Measurements from ENCODE around the gene HNRNPA1L2. TPM values are rescaled to one million over a fixed set of nuclear protein-coding genes. Genes with fewer than 3 reads are reported as not detected.

The HNRNPA1L2 gene
- total and polyA plus RNA-seq, 9 of the 15 experiments (the other 6 are each of a cell fraction or from before 2014, with no cell fraction given), result 3.7 to 10.8 (median 6.8) TPM

DNA sequence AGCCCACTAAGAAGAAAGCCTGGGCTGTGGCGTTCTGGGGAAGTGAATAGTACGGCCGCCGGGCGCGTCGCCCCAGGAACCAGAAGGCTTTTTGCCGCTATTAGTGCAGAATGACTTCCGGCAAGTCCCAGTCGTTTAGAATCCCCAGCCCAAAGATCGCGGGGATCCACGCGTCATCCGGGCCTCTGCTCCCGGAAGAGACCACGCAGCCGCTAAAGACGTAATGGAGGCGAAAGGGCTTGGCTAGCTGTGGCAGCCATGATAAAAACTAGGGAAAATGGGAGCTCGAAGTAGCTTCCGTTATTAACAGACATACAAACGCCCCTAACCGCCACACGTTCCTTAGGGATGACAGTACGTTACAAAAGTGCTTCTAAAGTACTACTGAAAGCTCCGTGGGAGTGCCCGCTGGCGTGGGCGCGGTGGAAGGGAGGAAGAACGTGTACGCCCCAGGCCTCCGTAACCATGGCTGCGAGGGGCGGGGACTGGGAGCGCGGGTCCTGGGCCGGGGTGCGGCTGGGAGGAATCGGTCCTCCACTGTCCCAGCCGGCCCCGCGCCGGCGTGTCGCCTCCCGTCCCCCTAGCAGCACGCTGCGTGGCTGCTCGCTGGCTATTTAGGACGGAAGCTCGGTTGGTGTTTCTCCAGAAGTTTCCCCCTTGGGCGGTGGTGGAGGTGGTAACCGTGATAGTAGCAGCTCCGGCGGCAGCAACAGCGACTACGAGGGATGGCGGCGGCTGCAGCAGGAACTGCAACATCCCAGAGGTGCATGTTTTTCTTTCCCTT lies 10.2 kb downstream of the HNRNPA1L2 start, which contains the start of gene SUGT1 (continued):
- peak; percentile 36; the same call in 1 of the 2 replicates for TF ChIP-seq ZNF511 (CRISPR knock-in tag; IDR thresholded peaks at IDR 0.05)
- no peak for TF ChIP-seq SMARCA4 (IDR thresholded peaks at IDR 0.05)
- no peak for TF ChIP-seq ZNF785 (CRISPR knock-in tag; IDR thresholded peaks at IDR 0.05)
- peak; percentile 91 to 99 (median 96) for TF ChIP-seq ZBTB11 (CRISPR knock-in tag; IDR thresholded peaks at IDR 0.05)
- TF ChIP-seq CCNT2 (IDR thresholded peaks at IDR 0.05; ENCODE audit: borderline replicate concordance, extremely low read depth, insufficient read length, low read depth, low read length), result peak; percentile 50
- TF ChIP-seq MXI1 (IDR thresholded peaks at IDR 0.05; ENCODE audit: low read depth, low read length), result peak; percentile 55
- TF ChIP-seq NR2C1 (IDR thresholded peaks at IDR 0.05), result no peak; the same call in 1 of the 2 replicates
- no peak; the same call in none of the 2 replicates for TF ChIP-seq NR2C1 (tag; IDR thresholded peaks at IDR 0.05)
- 0 out of 4 replicates have a peak, but pooled peaks of 1 of the 2 experiments have one; percentile 38 for TF ChIP-seq MLLT1 (IDR thresholded peaks at IDR 0.05)
- peak; percentile 88 for TF ChIP-seq HNRNPLL (IDR thresholded peaks at IDR 0.05; ENCODE audit: low read depth, low read length, poor library complexity, severe bottlenecking)
- TF ChIP-seq PTTG1 (tag; IDR thresholded peaks at IDR 0.05; ENCODE audit: low read depth), result no peak
- TF ChIP-seq MIER1 (IDR thresholded peaks at IDR 0.05; ENCODE audit: low read depth), result no peak
- TF ChIP-seq EGR1 (conservative IDR thresholded peaks at IDR 0.05), result peak; percentile 88
- peak; percentile 68 for TF ChIP-seq ETV1 (tag; conservative IDR thresholded peaks at IDR 0.05; ENCODE audit: low read depth)
- peak; percentile 39 for TF ChIP-seq SAP30 (IDR thresholded peaks at IDR 0.05; ENCODE audit: borderline replicate concordance, insufficient read depth, low read depth, low read length, poor library complexity, severe bottlenecking)
- TF ChIP-seq ZNF639 (CRISPR knock-in tag; conservative IDR thresholded peaks at IDR 0.05 in 1 of 2, IDR thresholded peaks at IDR 0.05 in 1 of 2), result peak in 1 of 2 experiments; percentile 86; a peak in 2 of 4 replicates
- no peak for TF ChIP-seq ESRRA (IDR thresholded peaks at IDR 0.05; ENCODE audit: borderline replicate concordance, low read depth)
- TF ChIP-seq KDM2B (CRISPR knock-in tag; IDR thresholded peaks at IDR 0.05), result no peak
- TF ChIP-seq RAD51 (IDR thresholded peaks at IDR 0.05; ENCODE audit: borderline replicate concordance, low read depth), result no peak
